SK-N-SH (cell line): ENCODE measurements around the gene DACH1.

Source experiments
- MEF2A ChIP-seq: IDR thresholded peaks from 2 replicates; pipeline ENCODE4 v1.4.0; 2012; ENCODE audit warnings: low read depth, borderline replicate concordance
- POLR2AphosphoS5 ChIP-seq: IDR thresholded peaks from 2 replicates; pipeline ENCODE4 v1.6.1; 2012; ENCODE audit warnings: low read depth, low read length
- RAD21 ChIP-seq: IDR thresholded peaks from 2 replicates; pipeline ENCODE4 v1.6.1; 2012; ENCODE audit warnings: mild to moderate bottlenecking, low read length
- REST ChIP-seq: IDR thresholded peaks from 2 replicates; pipeline ENCODE4 v1.6.1; 2012; ENCODE audit warnings: mild to moderate bottlenecking, low read depth, low read length, moderate library complexity
- SMC3 ChIP-seq: IDR thresholded peaks from 2 replicates; pipeline ENCODE4 v1.6.1; 2012; ENCODE audit warnings: low read depth, low read length, improper control_type of control experiment
- TEAD4 ChIP-seq: IDR thresholded peaks from 2 replicates; pipeline ENCODE4 v1.4.0; 2012; ENCODE audit warnings: mild to moderate bottlenecking, borderline replicate concordance; ENCODE audit not compliant: insufficient read depth
- YY1 ChIP-seq: IDR thresholded peaks from 2 replicates; pipeline ENCODE4 v1.4.0; 2012; ENCODE audit warnings: low read depth, mild to moderate bottlenecking
- ZBTB33 ChIP-seq: IDR thresholded peaks from 2 replicates; pipeline ENCODE4 v1.4.0; 2012; ENCODE audit warnings: low read depth, borderline replicate concordance
- TF ChIP-seq, protein P1 (sequence below): fragments of 150-350 bp; IDR thresholded peaks from 2 replicates; pipeline ENCODE4 v1.6.1; 2017; ENCODE audit warnings: antibody characterized with exemption, low read length, low read depth, borderline replicate concordance
- TF ChIP-seq, protein P2 (sequence below): fragments of 200-600 bp; sonication (generic); IDR thresholded peaks from 2 replicates; pipeline ENCODE4 v1.6.1; 2017; ENCODE audit warnings: antibody characterized with exemption, mild to moderate bottlenecking, moderate library complexity
- TF ChIP-seq, protein P3 (sequence below): IDR thresholded peaks from 2 replicates; pipeline ENCODE4 v1.4.0; 2012; ENCODE audit warnings: low read depth, borderline replicate concordance

DNA sequence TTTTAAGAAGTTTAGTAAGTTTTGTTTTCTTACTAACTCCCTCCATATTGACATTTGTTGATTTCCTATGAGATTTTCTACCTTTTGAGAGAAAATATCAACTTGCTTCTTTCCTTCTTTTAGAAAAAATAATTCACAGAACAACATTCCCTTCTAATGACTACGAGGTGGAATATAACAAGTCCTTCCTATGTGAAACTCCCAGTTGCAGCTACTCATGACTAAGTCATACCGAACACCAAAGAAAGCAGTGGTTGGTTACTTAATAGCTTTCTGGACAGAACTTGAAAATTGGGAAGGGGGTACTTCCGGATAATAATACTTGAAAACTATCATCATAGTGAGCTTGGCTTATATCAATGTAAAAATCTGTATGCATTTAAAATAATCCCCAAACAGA lies 144.8 kb downstream of the DACH1 start:
- TF ChIP-seq TEAD4 (no peak), REST (no peak), POLR2AphosphoS5 (no peak), ZBTB33 (no peak), SMC3 (no peak), MEF2A (no peak), YY1 (no peak), RAD21 (no peak)
- TF ChIP-seq, protein P1, sequence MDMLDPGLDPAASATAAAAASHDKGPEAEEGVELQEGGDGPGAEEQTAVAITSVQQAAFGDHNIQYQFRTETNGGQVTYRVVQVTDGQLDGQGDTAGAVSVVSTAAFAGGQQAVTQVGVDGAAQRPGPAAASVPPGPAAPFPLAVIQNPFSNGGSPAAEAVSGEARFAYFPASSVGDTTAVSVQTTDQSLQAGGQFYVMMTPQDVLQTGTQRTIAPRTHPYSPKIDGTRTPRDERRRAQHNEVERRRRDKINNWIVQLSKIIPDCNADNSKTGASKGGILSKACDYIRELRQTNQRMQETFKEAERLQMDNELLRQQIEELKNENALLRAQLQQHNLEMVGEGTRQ, result no peak
- TF ChIP-seq, protein P2, sequence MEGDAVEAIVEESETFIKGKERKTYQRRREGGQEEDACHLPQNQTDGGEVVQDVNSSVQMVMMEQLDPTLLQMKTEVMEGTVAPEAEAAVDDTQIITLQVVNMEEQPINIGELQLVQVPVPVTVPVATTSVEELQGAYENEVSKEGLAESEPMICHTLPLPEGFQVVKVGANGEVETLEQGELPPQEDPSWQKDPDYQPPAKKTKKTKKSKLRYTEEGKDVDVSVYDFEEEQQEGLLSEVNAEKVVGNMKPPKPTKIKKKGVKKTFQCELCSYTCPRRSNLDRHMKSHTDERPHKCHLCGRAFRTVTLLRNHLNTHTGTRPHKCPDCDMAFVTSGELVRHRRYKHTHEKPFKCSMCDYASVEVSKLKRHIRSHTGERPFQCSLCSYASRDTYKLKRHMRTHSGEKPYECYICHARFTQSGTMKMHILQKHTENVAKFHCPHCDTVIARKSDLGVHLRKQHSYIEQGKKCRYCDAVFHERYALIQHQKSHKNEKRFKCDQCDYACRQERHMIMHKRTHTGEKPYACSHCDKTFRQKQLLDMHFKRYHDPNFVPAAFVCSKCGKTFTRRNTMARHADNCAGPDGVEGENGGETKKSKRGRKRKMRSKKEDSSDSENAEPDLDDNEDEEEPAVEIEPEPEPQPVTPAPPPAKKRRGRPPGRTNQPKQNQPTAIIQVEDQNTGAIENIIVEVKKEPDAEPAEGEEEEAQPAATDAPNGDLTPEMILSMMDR, result no peak
- TF ChIP-seq, protein P3, sequence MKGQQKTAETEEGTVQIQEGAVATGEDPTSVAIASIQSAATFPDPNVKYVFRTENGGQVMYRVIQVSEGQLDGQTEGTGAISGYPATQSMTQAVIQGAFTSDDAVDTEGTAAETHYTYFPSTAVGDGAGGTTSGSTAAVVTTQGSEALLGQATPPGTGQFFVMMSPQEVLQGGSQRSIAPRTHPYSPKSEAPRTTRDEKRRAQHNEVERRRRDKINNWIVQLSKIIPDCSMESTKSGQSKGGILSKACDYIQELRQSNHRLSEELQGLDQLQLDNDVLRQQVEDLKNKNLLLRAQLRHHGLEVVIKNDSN, result no peak
